Measurements from ENCODE around the gene PNMA6E.

- TF ChIP-seq POLR2AphosphoS5 (IDR thresholded peaks at IDR 0.05; ENCODE audit: low read depth, low read length) (no peak), POLR2A (IDR thresholded peaks at IDR 0.05; ENCODE audit: low read depth, low read length) (no peak), TAF1 (IDR thresholded peaks at IDR 0.05; ENCODE audit: low read depth, low read length) (no peak), SPI1 (IDR thresholded peaks at IDR 0.05; ENCODE audit: low read depth, low read length) (no peak), POU2F2 (IDR thresholded peaks at IDR 0.05; ENCODE audit: low read depth, low read length) (no peak)
These were observed 19.2 kb downstream of the PNMA6E start for GRCh38 chrX:153381684-153382532.

Measured in GM12891 (cell line).